Hematopoietic multipotent progenitor cell treated with erythropoietin and hydrocortisone succinate and interleukin-3 and kit ligand, for 6 days (in vitro differentiated cells): ENCODE measurements around the gene NLRX1.
"Not testable (repeated sequence)": the region's sequence is repeated elsewhere in the genome, so short reads cannot be mapped to it uniquely, and the experiment has no call there.

Source experiments
- DNase-seq: peaks from one replicate; pipeline ENCODE4 v3.0.0-alpha.2; 2015

Gene NLRX1

GRCh38 chr11:119168471-119169281 lies at the start of gene NLRX1:
Gene NLRX1, plus strand, starts transcription at chr11:119168725. Its CDS starts 2,679 bp downstream, at chr11:119171404.
- peak; percentile 95 for DNase-seq

GRCh38 chr11:119118946-119119345 lies 49.6 kb upstream of the NLRX1 start:
- DNase-seq = no peak

- peak; percentile 45 for DNase-seq
These were observed 47.9 kb upstream of the NLRX1 start for GRCh38 chr11:119120639-119121007.

- peak; percentile 99 for DNase-seq
These were observed 47.3 kb upstream of the NLRX1 start, which contains the start of gene HINFP for GRCh38 chr11:119121008-119121810. Gene HINFP, plus strand, starts transcription at chr11:119121580. Its CDS starts 5,365 bp downstream, at chr11:119126945.

GRCh38 chr11:119121811-119122124 lies 46.8 kb upstream of the NLRX1 start:
- DNase-seq = no peak

GRCh38 chr11:119125821-119126220 lies 42.7 kb upstream of the NLRX1 start:
- no peak for DNase-seq

GRCh38 chr11:119126675-119127268 lies 41.8 kb upstream of the NLRX1 start:
- DNase-seq = no peak

- no peak for DNase-seq
These were observed 37.9 kb upstream of the NLRX1 start for GRCh38 chr11:119130662-119131061.

- peak; percentile 65 for DNase-seq
These were observed 34.0 kb upstream of the NLRX1 start for GRCh38 chr11:119134389-119134978.

- DNase-seq = not testable (repeated sequence)
These were observed 29.2 kb upstream of the NLRX1 start for GRCh38 chr11:119139276-119139675.

- DNase-seq = peak; percentile 93
These were observed 23.6 kb upstream of the NLRX1 start for GRCh38 chr11:119144825-119145486.

- DNase-seq = no peak
These were observed 23.0 kb upstream of the NLRX1 start for GRCh38 chr11:119145551-119145950.

GRCh38 chr11:119147604-119148333 lies 20.8 kb upstream of the NLRX1 start:
- no peak for DNase-seq

- DNase-seq = no peak
These were observed 19.9 kb upstream of the NLRX1 start for GRCh38 chr11:119148720-119149017.

- DNase-seq = no peak
These were observed 19.3 kb upstream of the NLRX1 start, which contains the start of gene ABCG4 for GRCh38 chr11:119149018-119149785. Gene ABCG4, plus strand, starts transcription at chr11:119149052. Its CDS starts 914 bp downstream, at chr11:119149966.

- no peak for DNase-seq
These were observed 18.7 kb upstream of the NLRX1 start for GRCh38 chr11:119149786-119150275.

GRCh38 chr11:119152043-119152442 lies 16.5 kb upstream of the NLRX1 start:
- no peak for DNase-seq

- no peak for DNase-seq
These were observed 15.9 kb upstream of the NLRX1 start for GRCh38 chr11:119152604-119153003.

GRCh38 chr11:119153049-119153818 lies 15.3 kb upstream of the NLRX1 start:
- DNase-seq = no peak

- no peak for DNase-seq
These were observed 14.3 kb upstream of the NLRX1 start for GRCh38 chr11:119154178-119154577.
